Endothelial cell (in vitro differentiated cells): ENCODE results near the gene NDST1. TPM values are rescaled to one million over a fixed set of nuclear protein-coding genes. Genes with fewer than 3 reads are reported as not detected.

ENCODE experiments used
- DNase-seq: peaks from one replicate; pipeline ENCODE4 v3.0.0; 2021; ENCODE audit warnings: low spot score
- H3K27ac Mint-ChIP-seq: one replicate; pipeline ENCODE4 v1.8.0; 2021; ENCODE audit warnings: mixed read lengths, inconsistent platforms; ENCODE audit not compliant: unreplicated experiment
- H3K27me3 Mint-ChIP-seq: one replicate; pipeline ENCODE4 v1.8.0; 2021; ENCODE audit warnings: mild to moderate bottlenecking, moderate library complexity, mixed read lengths, inconsistent platforms; ENCODE audit not compliant: unreplicated experiment
- H3K36me3 Mint-ChIP-seq: one replicate; pipeline ENCODE4 v1.8.0; 2021; ENCODE audit warnings: mild to moderate bottlenecking, low read depth, mixed read lengths, inconsistent platforms; ENCODE audit not compliant: unreplicated experiment
- H3K4me1 Mint-ChIP-seq: one replicate; pipeline ENCODE4 v1.8.0; 2021; ENCODE audit warnings: mild to moderate bottlenecking, mixed read lengths, inconsistent platforms; ENCODE audit not compliant: unreplicated experiment
- H3K4me3 Mint-ChIP-seq: one replicate; pipeline ENCODE4 v1.8.0; 2021; ENCODE audit warnings: mild to moderate bottlenecking, mixed read lengths, inconsistent platforms; ENCODE audit not compliant: unreplicated experiment
- H3K9me3 Mint-ChIP-seq: one replicate; pipeline ENCODE4 v1.8.0; 2021; ENCODE audit warnings: mixed read lengths, inconsistent platforms; ENCODE audit not compliant: unreplicated experiment
- total RNA-seq: library from RNA; stranded (reverse); fragmentation: NEBNext Ultra II Directional; extraction: Animal tissue kit (Norgen Biotek cat#: 25700); gene quantifications from one replicate; pipeline ENCODE4 v1.2.1, GENCODE V29; 2021; ENCODE audit not compliant: unreplicated experiment
- TF ChIP-seq, protein P1 (sequence below): fragments of 200-600 bp; sonication (generic); IDR thresholded peaks from one replicate; pipeline ENCODE4 v1.5.0; 2021; ENCODE audit warnings: antibody characterized with exemption; ENCODE audit not compliant: unreplicated experiment

NDST1 gene
- total RNA-seq, 1 donor from 2014 or later: 178 TPM

DNA sequence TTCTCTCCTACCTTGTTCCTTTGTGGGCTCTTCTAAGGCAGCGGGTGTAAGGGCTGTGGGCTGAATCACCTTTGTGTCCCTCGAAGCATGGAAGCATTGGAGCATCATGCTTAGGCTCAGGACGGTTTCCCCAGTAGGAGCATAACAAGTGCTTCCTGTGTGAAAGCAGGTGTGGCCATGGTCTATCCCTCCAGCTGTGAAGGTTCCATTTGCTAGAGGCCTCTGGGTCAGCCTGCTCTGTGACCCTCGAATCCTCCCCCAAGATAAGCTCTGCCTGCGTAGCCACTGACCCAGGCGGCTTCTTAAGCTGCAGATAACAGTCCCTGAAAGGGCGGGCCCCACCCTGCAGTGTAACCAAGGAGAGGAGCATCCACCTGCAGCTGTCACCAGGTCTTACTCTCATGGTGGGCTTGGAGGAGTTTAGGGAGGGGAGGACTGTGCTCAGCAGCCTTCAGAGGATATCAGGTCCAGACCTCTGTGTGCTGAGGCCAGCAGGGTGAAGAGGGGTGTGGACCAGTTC, 8.4 kb upstream of the NDST1 start:
- Mint-ChIP-seq H3K27ac (no peak overlapping the region), H3K27me3 (peaks cover 5% of the 10 kb centered on the region), H3K9me3 (no peaks in the 10 kb centered on the region), H3K4me1 (peaks cover 80% of the 10 kb centered on the region), H3K36me3 (peaks cover 19% of the 10 kb centered on the region), H3K4me3 (no peak overlapping the region)
- TF ChIP-seq, protein P1, sequence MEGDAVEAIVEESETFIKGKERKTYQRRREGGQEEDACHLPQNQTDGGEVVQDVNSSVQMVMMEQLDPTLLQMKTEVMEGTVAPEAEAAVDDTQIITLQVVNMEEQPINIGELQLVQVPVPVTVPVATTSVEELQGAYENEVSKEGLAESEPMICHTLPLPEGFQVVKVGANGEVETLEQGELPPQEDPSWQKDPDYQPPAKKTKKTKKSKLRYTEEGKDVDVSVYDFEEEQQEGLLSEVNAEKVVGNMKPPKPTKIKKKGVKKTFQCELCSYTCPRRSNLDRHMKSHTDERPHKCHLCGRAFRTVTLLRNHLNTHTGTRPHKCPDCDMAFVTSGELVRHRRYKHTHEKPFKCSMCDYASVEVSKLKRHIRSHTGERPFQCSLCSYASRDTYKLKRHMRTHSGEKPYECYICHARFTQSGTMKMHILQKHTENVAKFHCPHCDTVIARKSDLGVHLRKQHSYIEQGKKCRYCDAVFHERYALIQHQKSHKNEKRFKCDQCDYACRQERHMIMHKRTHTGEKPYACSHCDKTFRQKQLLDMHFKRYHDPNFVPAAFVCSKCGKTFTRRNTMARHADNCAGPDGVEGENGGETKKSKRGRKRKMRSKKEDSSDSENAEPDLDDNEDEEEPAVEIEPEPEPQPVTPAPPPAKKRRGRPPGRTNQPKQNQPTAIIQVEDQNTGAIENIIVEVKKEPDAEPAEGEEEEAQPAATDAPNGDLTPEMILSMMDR: no peak
- DNase-seq: no peak

DNA sequence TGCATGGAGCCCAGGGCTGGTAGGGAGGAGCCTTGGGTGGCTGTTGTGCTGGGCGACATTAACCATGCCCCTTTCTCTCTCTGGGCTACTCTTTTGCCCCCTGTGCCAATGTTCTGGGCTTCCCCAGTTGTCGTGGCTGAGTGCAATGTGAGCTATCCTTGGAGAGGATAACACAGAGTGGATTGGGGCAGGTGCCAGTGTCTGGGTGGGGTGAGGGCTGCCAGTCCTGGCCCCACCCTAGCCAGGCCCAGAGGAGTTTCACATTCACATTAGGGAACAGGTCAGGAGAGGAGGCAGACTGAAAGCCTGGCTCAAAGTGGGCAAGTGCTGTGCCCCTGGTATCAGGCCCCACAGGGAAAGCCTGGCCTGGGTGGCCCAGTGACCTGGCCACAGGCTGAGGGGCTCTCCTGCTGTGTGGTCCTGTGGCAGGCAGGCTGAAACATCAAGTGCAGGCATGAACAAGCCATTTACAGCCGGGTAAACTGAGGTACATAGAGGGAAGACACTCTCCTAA, 7.5 kb upstream of the NDST1 start:
- TF ChIP-seq, protein P1: no peak
- H3K27me3 Mint-ChIP-seq: peaks cover 5% of the 10 kb centered on the region
- no peak overlapping the region for H3K27ac Mint-ChIP-seq
- no peaks in the 10 kb centered on the region for H3K9me3 Mint-ChIP-seq
- H3K4me3 Mint-ChIP-seq: peak overlapping the region; percentile 37
- H3K36me3 Mint-ChIP-seq: peaks cover 21% of the 10 kb centered on the region
- H3K4me1 Mint-ChIP-seq: peaks cover 84% of the 10 kb centered on the region
- DNase-seq: no peak

DNA sequence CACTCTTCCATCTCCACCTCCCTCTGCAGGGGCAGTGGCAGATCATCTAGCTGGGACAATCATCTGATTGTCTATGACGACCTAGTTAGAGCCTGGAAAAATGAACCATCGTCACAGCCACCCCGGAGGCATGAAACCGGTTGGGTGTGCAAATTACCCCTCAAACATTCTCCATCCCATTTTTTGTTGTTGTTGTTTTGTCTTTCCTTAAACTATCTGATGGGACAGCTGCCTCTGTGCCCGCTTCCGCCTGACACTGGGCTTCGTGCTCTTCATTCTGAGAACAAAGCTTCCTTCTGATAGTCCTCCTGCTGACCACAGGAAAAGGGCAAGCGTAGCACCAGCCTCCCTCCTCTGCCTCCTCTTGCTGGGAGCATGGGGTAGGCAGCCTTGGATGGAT, 7.0 kb upstream of the NDST1 start:
- Mint-ChIP-seq H3K4me3 (no peak overlapping the region), H3K4me1 (peaks cover 81% of the 10 kb centered on the region), H3K27ac (no peak overlapping the region), H3K27me3 (peaks cover 5% of the 10 kb centered on the region), H3K36me3 (peaks cover 17% of the 10 kb centered on the region), H3K9me3 (no peaks in the 10 kb centered on the region)
- TF ChIP-seq, protein P1: no peak
- DNase-seq: no peak

DNA sequence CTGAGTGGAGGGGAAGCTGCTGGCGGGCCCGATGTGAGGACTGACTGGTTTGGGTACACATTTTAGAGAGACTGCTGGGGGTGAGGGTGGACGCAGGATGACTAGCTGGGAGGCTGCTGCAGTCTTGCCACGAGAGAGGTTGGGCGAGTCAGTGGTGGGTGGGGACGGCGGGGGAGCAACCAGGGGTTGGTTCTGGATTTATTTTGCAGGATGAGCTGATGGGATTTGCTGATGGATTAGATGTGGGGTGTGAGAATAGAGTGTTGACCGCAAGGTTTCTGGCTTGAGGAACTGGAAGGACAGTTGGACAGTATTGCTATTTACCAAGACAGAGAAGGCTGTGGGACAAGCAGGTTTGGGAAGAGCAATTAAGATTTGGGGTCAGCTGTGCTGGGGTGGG, 5.8 kb upstream of the NDST1 start:
- TF ChIP-seq, protein P1: no peak
- Mint-ChIP-seq H3K27ac (peak overlapping the region; percentile 72), H3K36me3 (peaks cover 17% of the 10 kb centered on the region), H3K9me3 (no peaks in the 10 kb centered on the region), H3K4me1 (peaks cover 71% of the 10 kb centered on the region), H3K4me3 (peak overlapping the region; percentile 76), H3K27me3 (peaks cover 5% of the 10 kb centered on the region)
- DNase-seq: no peak

DNA sequence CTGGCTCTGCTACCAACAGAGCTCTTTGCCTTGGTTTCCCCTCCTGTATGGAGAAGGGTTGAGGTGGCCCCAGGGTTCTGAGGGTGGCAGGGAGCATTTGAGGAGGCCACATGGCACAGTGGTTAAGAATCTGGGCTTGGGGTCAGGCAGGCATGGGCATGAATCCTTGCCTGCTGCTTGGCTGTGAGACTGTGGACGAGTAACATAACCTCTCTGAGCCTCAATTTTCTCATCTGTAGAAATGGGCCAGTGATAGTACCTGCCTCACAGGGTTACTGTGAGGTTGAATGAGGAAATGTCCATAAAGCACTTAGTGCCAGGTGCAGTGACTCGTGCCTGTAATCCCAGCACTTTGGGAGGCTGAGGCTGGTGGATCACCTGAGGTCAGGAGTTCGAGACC, 5.1 kb upstream of the NDST1 start:
- Mint-ChIP-seq H3K36me3 (peaks cover 21% of the 10 kb centered on the region), H3K27me3 (peaks cover 5% of the 10 kb centered on the region), H3K4me3 (no peak overlapping the region), H3K4me1 (peaks cover 69% of the 10 kb centered on the region), H3K9me3 (no peaks in the 10 kb centered on the region), H3K27ac (no peak overlapping the region)
- TF ChIP-seq, protein P1: no peak
- no peak for DNase-seq
